IMR-90 (cell line): ENCODE data around the gene SKIC8. TPM values are rescaled to one million over a fixed set of nuclear protein-coding genes. Genes with fewer than 3 reads are reported as not detected.

Source experiments
- ATAC-seq: fragments of 200-7000 bp; cut with Tn5 transposase; 2 replicates; pipeline ENCODE4 v1.9.1; 2020; ENCODE audit warnings: low read depth, mild to moderate bottlenecking, moderate library complexity
- BruUV-seq: library from RNA; stranded (reverse); fragments of 400-500 nt; replicated peaks from 2 replicates; lab custom pipeline; 2021; lab: Mats Ljungman, UMichigan
- CTCF ChIA-PET: fragments of 300-600 bp; formaldehyde crosslinking; extraction: SDS; loops from one replicate; lab custom pipeline; 2021; ENCODE audit warnings: antibody characterized with exemption; lab: Yijun Ruan, JAX
- POLR2A ChIA-PET: fragments of 300-600 bp; sonication (Branson Sonifier 250); formaldehyde crosslinking; loops from one replicate; lab custom pipeline; 2022; ENCODE audit warnings: antibody characterized with exemption; ENCODE audit not compliant: unreplicated experiment; lab: Charles Lee
- DNase-seq: peaks from one replicate; pipeline ENCODE4 v3.0.0; 2013
- H2AFZ ChIP-seq: replicated peaks from 2 replicates; pipeline ENCODE3; 2013; ENCODE audit warnings: low read length, mild to moderate bottlenecking; ENCODE audit not compliant: poor library complexity
- H2AK5ac ChIP-seq: 2 replicates; pipeline ENCODE4 v1.6.1; 2013; ENCODE audit warnings: low read depth, low read length, inconsistent platforms
- H2AK9ac ChIP-seq: replicated peaks from 2 replicates; pipeline ENCODE3; 2013; ENCODE audit warnings: mild to moderate bottlenecking, low read depth, low read length, moderate library complexity; ENCODE audit not compliant: poor library complexity
- H2BK120ac ChIP-seq: 2 replicates; pipeline ENCODE4 v1.6.1; 2013; ENCODE audit warnings: low read depth, low read length, inconsistent platforms
- H2BK15ac ChIP-seq: 3 replicates; pipeline ENCODE4 v1.6.1; 2013; ENCODE audit warnings: low read depth, low read length, inconsistent platforms
- H2BK20ac ChIP-seq: 2 replicates; pipeline ENCODE4 v1.6.1; 2013; ENCODE audit warnings: low read depth, mild to moderate bottlenecking, inconsistent platforms, low read length, moderate library complexity
- H2BK5ac ChIP-seq: 2 replicates; pipeline ENCODE4 v1.6.1; 2013; ENCODE audit warnings: mild to moderate bottlenecking, low read depth, low read length, inconsistent platforms; ENCODE audit not compliant: poor library complexity, severe bottlenecking
- H3K14ac ChIP-seq: replicated peaks from 2 replicates; pipeline ENCODE4 v1.6.1; 2013; ENCODE audit warnings: low read depth, low read length, inconsistent platforms
- H3K18ac ChIP-seq: 2 replicates; pipeline ENCODE4 v1.6.1; 2013; ENCODE audit warnings: low read depth, low read length, control low read depth
- H3K23ac ChIP-seq: 2 replicates; pipeline ENCODE4 v1.6.1; 2013; ENCODE audit warnings: low read depth, low read length, inconsistent platforms
- H3K27ac ChIP-seq: 2 replicates; pipeline ENCODE4 v1.5.1; 2013; ENCODE audit warnings: mild to moderate bottlenecking, control low read depth, low read length; ENCODE audit not compliant: insufficient read depth
- H3K27me3 ChIP-seq: 2 replicates; pipeline ENCODE4 v1.6.1; 2013; ENCODE audit warnings: low read length; ENCODE audit not compliant: control insufficient read depth, insufficient read depth
- H3K36me3 ChIP-seq: 2 replicates; pipeline ENCODE4 v1.6.1; 2013; ENCODE audit warnings: low read length, mixed read lengths; ENCODE audit not compliant: control insufficient read depth, insufficient read depth
- H3K4ac ChIP-seq: 2 replicates; pipeline ENCODE4 v1.6.1; 2013; ENCODE audit warnings: low read depth, low read length, inconsistent platforms
- H3K4me1 ChIP-seq: 2 replicates; pipeline ENCODE4 v1.6.1; 2013; ENCODE audit warnings: low read length, mixed read lengths; ENCODE audit not compliant: control insufficient read depth, insufficient read depth
- H3K4me2 ChIP-seq: 2 replicates; pipeline ENCODE4 v1.6.1; 2013; ENCODE audit warnings: low read depth, mild to moderate bottlenecking, control low read depth, low read length, moderate library complexity
- H3K4me3 ChIP-seq: 2 replicates; pipeline ENCODE4 v1.5.1; 2013; ENCODE audit warnings: low read depth, mild to moderate bottlenecking, control low read depth, low read length, moderate library complexity; ENCODE audit not compliant: insufficient read depth
- H3K56ac ChIP-seq: 2 replicates; pipeline ENCODE4 v1.6.1; 2013; ENCODE audit warnings: low read length, inconsistent platforms; ENCODE audit not compliant: insufficient read depth; ENCODE audit errors: extremely low read depth
- H3K79me1 ChIP-seq, 2 experiments: 2 replicates each; pipeline ENCODE4 v1.6.1; 2013; ENCODE audit warnings: low read length in 2 of 2, inconsistent platforms in 1 of 2, low read depth in 1 of 2
- H3K9ac ChIP-seq: 2 replicates; pipeline ENCODE4 v1.6.1; 2013; ENCODE audit warnings: low read depth, low read length, control low read depth
- H3K9me1 ChIP-seq: 2 replicates; pipeline ENCODE4 v1.6.1; 2013; ENCODE audit warnings: low read length, inconsistent platforms; ENCODE audit not compliant: insufficient read depth
- H3K9me3 ChIP-seq: 2 replicates; pipeline ENCODE4 v1.6.1; 2013; ENCODE audit warnings: low read length; ENCODE audit not compliant: control insufficient read depth, insufficient read depth
- H4K20me1 ChIP-seq: 2 replicates; pipeline ENCODE4 v1.6.1; 2013; ENCODE audit warnings: low read length, inconsistent platforms; ENCODE audit not compliant: insufficient read depth
- H4K5ac ChIP-seq: 2 replicates; pipeline ENCODE4 v1.6.1; 2013; ENCODE audit warnings: mild to moderate bottlenecking, low read depth, low read length, control low read depth
- H4K8ac ChIP-seq, 2 experiments: 2 replicates each; pipeline ENCODE4 v1.6.1; 2013; ENCODE audit warnings: low read depth in 2 of 2, low read length in 2 of 2, control low read depth in 1 of 2, inconsistent platforms in 1 of 2
- H4K91ac ChIP-seq: 2 replicates; pipeline ENCODE4 v1.6.1; 2013; ENCODE audit warnings: low read depth, low read length, inconsistent platforms; ENCODE audit not compliant: insufficient read depth
- CTCF ChIP-seq: conservative IDR thresholded peaks from 2 replicates; pipeline ENCODE4 v1.5.1; 2012; ENCODE audit warnings: mild to moderate bottlenecking, low read depth, low read length, improper control_type of control experiment
- SMC3 ChIP-seq: fragments of 150-350 bp; IDR thresholded peaks from 2 replicates; pipeline ENCODE4 v1.6.1; 2016; ENCODE audit warnings: low read depth, mild to moderate bottlenecking, antibody characterized with exemption, low read length, moderate library complexity
- WGBS, 2 experiments: methylation state at CpG; one replicate each; pipeline versions ENCODE4 v1.1.5 to v1.1.7; 2013; ENCODE audit warnings: missing lambda C conversion rate in 2 of 2; ENCODE audit not compliant: insufficient read length in 1 of 2; ENCODE audit errors: extremely low coverage in 2 of 2; 5-methylcytosine and 5-hydroxymethylcytosine counted together
- dilution Hi-C: fragments of 300-500 bp; cut with HindIII; formaldehyde crosslinking; loops from one replicate; pipeline ENCODE4 v1.14.3; 2018; ENCODE audit warnings: low sequenced_read_pairs; ENCODE audit not compliant: unreplicated experiment
- in situ Hi-C: fragments of 300-500 bp; cut with MboI; formaldehyde crosslinking; loops from 3 replicates; pipeline ENCODE4 v1.14.3; 2019; ENCODE audit warnings: low sequenced_read_pairs, inconsistent platforms, mixed read lengths
- intact Hi-C: fragments of 100-400 bp; cut with micrococcal nuclease; formaldehyde crosslinking; loops from 2 replicates; pipeline ENCODE4 v1.10.0; 2022
- polyA plus RNA-seq, 3 experiments: library from polyadenylated mRNA; depleted of rRNA; stranded (reverse); fragments of >200 nt; gene quantifications; 2 replicates each; pipeline ENCODE4 v1.2.3, GENCODE V29; 2012; ENCODE audit warnings: low replicate concordance in 1 of 3
- total RNA-seq: library from RNA; depleted of rRNA; stranded (reverse); fragments of >200 nt; gene quantifications from 2 replicates; pipeline ENCODE4 v1.2.3, GENCODE V29; 2012

Gene SKIC8
- total and polyA plus RNA-seq, 2 of the 4 experiments (the other 2 are of a cell fraction), result 72.2 to 124 TPM

GRCh38 chr15:78315686-78316282, 16.4 kb upstream of the SKIC8 start:
- in situ Hi-C loops, result no loop called here
- Histone ChIP-seq H2BK120ac (no peak overlapping the region), H3K4ac (no peak overlapping the region), H3K27me3 (peaks cover 33% of the 10 kb centered on the region; the same call in 1 of the 2 replicates), H3K79me1 (no peaks in the 10 kb centered on the region), H3K9ac (no peak overlapping the region), H2AK5ac (no peak overlapping the region), H2AK9ac (no peak overlapping the region), H3K18ac (no peak overlapping the region), H3K36me3 (no peaks in the 10 kb centered on the region), H3K4me3 (no peak overlapping the region), H3K23ac (no peak overlapping the region), H4K8ac (no peak overlapping the region), H4K91ac (no peak overlapping the region), H3K9me1 (peaks cover 3% of the 10 kb centered on the region; the same call in 1 of the 2 replicates), H2BK15ac (no peak overlapping the region), H2BK20ac (no peak overlapping the region), H4K5ac (no peak overlapping the region), H3K56ac (no peak overlapping the region), H3K27ac (no peak overlapping the region), H3K4me2 (no peak overlapping the region), H3K14ac (no peak overlapping the region), H4K20me1 (no peaks in the 10 kb centered on the region), H2AFZ (peak overlapping the region; percentile 16), H2BK5ac (no peak overlapping the region), H3K9me3 (no peaks in the 10 kb centered on the region), H3K4me1 (no peaks in the 10 kb centered on the region)
- ChIA-PET CTCF (interaction anchor here (0.5 kb wide), 1 partner anchor 117 kb away, joined by 3 read pairs; no protein-coding TSS in a partner anchor), POLR2A (no interaction called here)
- intact Hi-C loops, result no loop called here
- ATAC-seq (no peak), DNase-seq (no peak)
- no TSS peak for BruUV-seq
- WGBS, 2 experiments, result 53% methylated on average over 3 of the region's 7 CpGs; no CpG with 5 or more reads in 1 of the 2 experiments
- TF ChIP-seq CTCF (0 out of 2 replicates have a peak, but pooled peaks have one; percentile 8), SMC3 (no peak)
- dilution Hi-C loops, result no loop called here
